GM12872 (cell line): ENCODE results near the gene NPAT.

Experiments used
- CTCF ChIP-seq: IDR thresholded peaks from 3 replicates; pipeline ENCODE4 v1.5.1; 2011; ENCODE audit warnings: low read depth, mild to moderate bottlenecking, low read length, moderate library complexity; ENCODE audit not compliant: insufficient read depth

Gene NPAT

GRCh38 chr11:108218912-108219783 is 3.3 kb downstream of the NPAT start:
- no peak for TF ChIP-seq CTCF

- TF ChIP-seq CTCF, result no peak
Measured at GRCh38 chr11:108218455-108218854, 4.0 kb downstream of the NPAT start.

- TF ChIP-seq CTCF, result no peak
Measured at GRCh38 chr11:108216988-108217387, 5.5 kb downstream of the NPAT start.

- no peak for TF ChIP-seq CTCF
Measured at GRCh38 chr11:108213784-108214183, 8.7 kb downstream of the NPAT start.

GRCh38 chr11:108210441-108210840 is 12.0 kb downstream of the NPAT start:
- TF ChIP-seq CTCF, result no peak

- TF ChIP-seq CTCF, result no peak
Measured at GRCh38 chr11:108207683-108208060, 14.8 kb downstream of the NPAT start.

GRCh38 chr11:108206969-108207682 is 15.3 kb downstream of the NPAT start:
- no peak for TF ChIP-seq CTCF
